ENCODE results near the gene CNTN4. TPM values are rescaled to one million over a fixed set of nuclear protein-coding genes. Genes with fewer than 3 reads are reported as not detected.
A peak's percentile ranks its signal among the peaks of the same experiment; 100 is the strongest.

The CNTN4 gene
- total RNA-seq, 4 donors from 2014 or later: 6.6 to 10.7 (median 9.7) TPM

- DNase-seq (ENCODE audit: extremely low spot score): no peak
- 75% methylated on average over 4 of the region's 4 CpGs for WGBS
- intact Hi-C loops (cut with DNase I): loop anchor here (10.0 kb wide), 1 partner anchor 1929 kb away; no protein-coding TSS in a partner anchor
These were observed 914.8 kb downstream of the CNTN4 start for GRCh38 chr3:3013317-3014052.

GRCh38 chr3:3015185-3016089 lies 916.8 kb downstream of the CNTN4 start:
- H3K27ac ChIP-seq (replicated peaks in 1 of 4): no peak overlapping the region
- H3K27me3 ChIP-seq: peaks cover 0 to 4% (median 0%) of the 10 kb centered on the region in 4 donors
- no peaks in the 10 kb centered on the region for H3K36me3 ChIP-seq
- no peak for DNase-seq (ENCODE audit: extremely low spot score)
- H3K9me3 ChIP-seq: no peaks in the 10 kb centered on the region
- H3K4me3 ChIP-seq: no peak overlapping the region
- intact Hi-C loops (cut with DNase I): loop anchor here (10.0 kb wide), 1 partner anchor 1931 kb away; no protein-coding TSS in a partner anchor
- H3K4me1 ChIP-seq: no peaks in the 10 kb centered on the region
- whole genome bisulfite sequencing: 41% methylated on average over 5 of the region's 5 CpGs
- no peak for TF ChIP-seq POLR2A (IDR thresholded peaks at IDR 0.05; ENCODE audit: low read depth)
- TF ChIP-seq CTCF (IDR thresholded peaks at IDR 0.05): peak in 2 of 3 experiments; percentile 20 to 38

More at GRCh38 chr3:3013317-3014052, 914.8 kb downstream of the CNTN4 start:
- Histone ChIP-seq H3K27me3 (peaks cover 0 to 4% (median 0%) of the 10 kb centered on the region in 4 donors), H3K4me3 (no peak overlapping the region), H3K36me3 (no peaks in the 10 kb centered on the region), H3K9me3 (no peaks in the 10 kb centered on the region), H3K4me1 (no peaks in the 10 kb centered on the region), H3K27ac (replicated peaks in 1 of 4) (no peak overlapping the region)
- no peak for TF ChIP-seq CTCF (IDR thresholded peaks at IDR 0.05)
- TF ChIP-seq POLR2AphosphoS5 (IDR thresholded peaks at IDR 0.05): no peak
- no peak for TF ChIP-seq EP300 (IDR thresholded peaks at IDR 0.05)
- no peak for TF ChIP-seq POLR2A (IDR thresholded peaks at IDR 0.05; ENCODE audit: low read depth)

GRCh38 chr3:3016226-3016625 lies 917.6 kb downstream of the CNTN4 start:
- intact Hi-C loops (cut with DNase I): loop anchor here (10.0 kb wide), 1 partner anchor 1931 kb away; no protein-coding TSS in a partner anchor
- TF ChIP-seq EP300 (IDR thresholded peaks at IDR 0.05) (no peak), POLR2AphosphoS5 (IDR thresholded peaks at IDR 0.05) (no peak), POLR2A (IDR thresholded peaks at IDR 0.05; ENCODE audit: low read depth) (no peak), CTCF (IDR thresholded peaks at IDR 0.05) (no peak)

GRCh38 chr3:3020209-3020608 lies 921.5 kb downstream of the CNTN4 start:
- TF ChIP-seq EP300 (IDR thresholded peaks at IDR 0.05) (no peak), POLR2A (IDR thresholded peaks at IDR 0.05; ENCODE audit: low read depth) (no peak), CTCF (IDR thresholded peaks at IDR 0.05) (no peak), POLR2AphosphoS5 (IDR thresholded peaks at IDR 0.05) (no peak)
- intact Hi-C loops (cut with DNase I): no loop called here
- peaks cover 0 to 4% (median 0%) of the 10 kb centered on the region in 4 donors for H3K27me3 ChIP-seq
- H3K27ac ChIP-seq (replicated peaks in 1 of 4): no peak overlapping the region
- no peak overlapping the region for H3K4me3 ChIP-seq
- DNase-seq (ENCODE audit: extremely low spot score): no peak
- no peaks in the 10 kb centered on the region for H3K9me3 ChIP-seq
- no peaks in the 10 kb centered on the region for H3K36me3 ChIP-seq
- 91% methylated on average over 7 of the region's 7 CpGs for WGBS
- H3K4me1 ChIP-seq: no peaks in the 10 kb centered on the region

More at GRCh38 chr3:3016226-3016625, 917.6 kb downstream of the CNTN4 start:
- Histone ChIP-seq H3K27ac (replicated peaks in 1 of 4) (no peak overlapping the region), H3K4me1 (no peaks in the 10 kb centered on the region), H3K4me3 (no peak overlapping the region), H3K27me3 (peaks cover 0 to 4% (median 0%) of the 10 kb centered on the region in 4 donors), H3K9me3 (no peaks in the 10 kb centered on the region), H3K36me3 (no peaks in the 10 kb centered on the region)
- no peak for DNase-seq (ENCODE audit: extremely low spot score)
- 62% methylated on average over 4 of the region's 4 CpGs for WGBS
